GM23338 (cell line): Measurements from ENCODE around the gene EGLN2.

ENCODE experiments used
- CREB1 ChIP-seq: fragments of 250-450 bp; sonication (Bioruptor Pico); IDR thresholded peaks from 2 replicates; pipeline ENCODE4 v1.5.0; 2020; ENCODE audit warnings: low read depth, mild to moderate bottlenecking, moderate library complexity
- EZH2 ChIP-seq: fragments of 200-600 bp; sonication (generic); IDR thresholded peaks from one replicate; pipeline ENCODE4 v1.8.0; 2017; ENCODE audit warnings: antibody characterized with exemption, mild to moderate bottlenecking, low read depth; ENCODE audit not compliant: unreplicated experiment
- EZH2phosphoT487 ChIP-seq: fragments of 200-600 bp; sonication (generic); IDR thresholded peaks from one replicate; pipeline ENCODE4 v1.8.1; 2018; ENCODE audit warnings: antibody characterized with exemption; ENCODE audit not compliant: unreplicated experiment
- JUNB ChIP-seq: IDR thresholded peaks from one replicate; pipeline ENCODE4 v1.6.1; 2016; ENCODE audit warnings: antibody characterized with exemption; ENCODE audit not compliant: unreplicated experiment
- NANOG ChIP-seq: IDR thresholded peaks from 2 replicates; pipeline ENCODE4 v1.6.1; 2016; ENCODE audit warnings: antibody characterized with exemption, borderline replicate concordance
- POLR2AphosphoS5 ChIP-seq: IDR thresholded peaks from 2 replicates; pipeline ENCODE4 v1.6.1; 2016; ENCODE audit warnings: antibody characterized with exemption, low read depth
- STAT1 ChIP-seq: IDR thresholded peaks from one replicate; pipeline ENCODE4 v1.6.1; 2016; ENCODE audit warnings: antibody characterized with exemption; ENCODE audit not compliant: unreplicated experiment
- ZNF114 ChIP-seq: fragments of 250-450 bp; sonication (Bioruptor Pico); IDR thresholded peaks from 2 replicates; pipeline ENCODE4 v1.5.0; 2020; ENCODE audit warnings: mild to moderate bottlenecking, moderate library complexity
- TF ChIP-seq, protein P1 (sequence below), 2 experiments: fragments of 200-600 bp in 1 of 2; sonication (generic) in 1 of 2; conservative IDR thresholded peaks; 2 replicates each; pipeline versions ENCODE4 v1.5.1 to v1.6.1; 2016 to 2017; ENCODE audit warnings: antibody characterized with exemption in 2 of 2, low read depth in 2 of 2, mild to moderate bottlenecking in 2 of 2, moderate library complexity in 1 of 2
- TF ChIP-seq, protein P2 (sequence below): IDR thresholded peaks from one replicate; pipeline ENCODE4 v1.6.1; 2018; ENCODE audit warnings: antibody characterized with exemption; ENCODE audit not compliant: unreplicated experiment

- TF ChIP-seq, protein P1, sequence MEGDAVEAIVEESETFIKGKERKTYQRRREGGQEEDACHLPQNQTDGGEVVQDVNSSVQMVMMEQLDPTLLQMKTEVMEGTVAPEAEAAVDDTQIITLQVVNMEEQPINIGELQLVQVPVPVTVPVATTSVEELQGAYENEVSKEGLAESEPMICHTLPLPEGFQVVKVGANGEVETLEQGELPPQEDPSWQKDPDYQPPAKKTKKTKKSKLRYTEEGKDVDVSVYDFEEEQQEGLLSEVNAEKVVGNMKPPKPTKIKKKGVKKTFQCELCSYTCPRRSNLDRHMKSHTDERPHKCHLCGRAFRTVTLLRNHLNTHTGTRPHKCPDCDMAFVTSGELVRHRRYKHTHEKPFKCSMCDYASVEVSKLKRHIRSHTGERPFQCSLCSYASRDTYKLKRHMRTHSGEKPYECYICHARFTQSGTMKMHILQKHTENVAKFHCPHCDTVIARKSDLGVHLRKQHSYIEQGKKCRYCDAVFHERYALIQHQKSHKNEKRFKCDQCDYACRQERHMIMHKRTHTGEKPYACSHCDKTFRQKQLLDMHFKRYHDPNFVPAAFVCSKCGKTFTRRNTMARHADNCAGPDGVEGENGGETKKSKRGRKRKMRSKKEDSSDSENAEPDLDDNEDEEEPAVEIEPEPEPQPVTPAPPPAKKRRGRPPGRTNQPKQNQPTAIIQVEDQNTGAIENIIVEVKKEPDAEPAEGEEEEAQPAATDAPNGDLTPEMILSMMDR (conservative IDR thresholded peaks at IDR 0.05; ENCODE audit: low read depth in 2 of 2) = no peak
- no peak for TF ChIP-seq POLR2AphosphoS5
- TF ChIP-seq JUNB = no peak
- TF ChIP-seq CREB1 (CRISPR knock-in tag) = no peak
- TF ChIP-seq, protein P2, sequence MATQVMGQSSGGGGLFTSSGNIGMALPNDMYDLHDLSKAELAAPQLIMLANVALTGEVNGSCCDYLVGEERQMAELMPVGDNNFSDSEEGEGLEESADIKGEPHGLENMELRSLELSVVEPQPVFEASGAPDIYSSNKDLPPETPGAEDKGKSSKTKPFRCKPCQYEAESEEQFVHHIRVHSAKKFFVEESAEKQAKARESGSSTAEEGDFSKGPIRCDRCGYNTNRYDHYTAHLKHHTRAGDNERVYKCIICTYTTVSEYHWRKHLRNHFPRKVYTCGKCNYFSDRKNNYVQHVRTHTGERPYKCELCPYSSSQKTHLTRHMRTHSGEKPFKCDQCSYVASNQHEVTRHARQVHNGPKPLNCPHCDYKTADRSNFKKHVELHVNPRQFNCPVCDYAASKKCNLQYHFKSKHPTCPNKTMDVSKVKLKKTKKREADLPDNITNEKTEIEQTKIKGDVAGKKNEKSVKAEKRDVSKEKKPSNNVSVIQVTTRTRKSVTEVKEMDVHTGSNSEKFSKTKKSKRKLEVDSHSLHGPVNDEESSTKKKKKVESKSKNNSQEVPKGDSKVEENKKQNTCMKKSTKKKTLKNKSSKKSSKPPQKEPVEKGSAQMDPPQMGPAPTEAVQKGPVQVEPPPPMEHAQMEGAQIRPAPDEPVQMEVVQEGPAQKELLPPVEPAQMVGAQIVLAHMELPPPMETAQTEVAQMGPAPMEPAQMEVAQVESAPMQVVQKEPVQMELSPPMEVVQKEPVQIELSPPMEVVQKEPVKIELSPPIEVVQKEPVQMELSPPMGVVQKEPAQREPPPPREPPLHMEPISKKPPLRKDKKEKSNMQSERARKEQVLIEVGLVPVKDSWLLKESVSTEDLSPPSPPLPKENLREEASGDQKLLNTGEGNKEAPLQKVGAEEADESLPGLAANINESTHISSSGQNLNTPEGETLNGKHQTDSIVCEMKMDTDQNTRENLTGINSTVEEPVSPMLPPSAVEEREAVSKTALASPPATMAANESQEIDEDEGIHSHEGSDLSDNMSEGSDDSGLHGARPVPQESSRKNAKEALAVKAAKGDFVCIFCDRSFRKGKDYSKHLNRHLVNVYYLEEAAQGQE = no peak
- no peak for TF ChIP-seq EZH2
- TF ChIP-seq ZNF114 (CRISPR knock-in tag) = no peak
- no peak for TF ChIP-seq EZH2phosphoT487
- TF ChIP-seq NANOG = no peak
- TF ChIP-seq STAT1 = no peak
These were observed 30.1 kb upstream of the EGLN2 start for GRCh38 chr19:40768869-40769268.
